ENCODE data around the gene OTUB1.

The OTUB1 gene

DNA sequence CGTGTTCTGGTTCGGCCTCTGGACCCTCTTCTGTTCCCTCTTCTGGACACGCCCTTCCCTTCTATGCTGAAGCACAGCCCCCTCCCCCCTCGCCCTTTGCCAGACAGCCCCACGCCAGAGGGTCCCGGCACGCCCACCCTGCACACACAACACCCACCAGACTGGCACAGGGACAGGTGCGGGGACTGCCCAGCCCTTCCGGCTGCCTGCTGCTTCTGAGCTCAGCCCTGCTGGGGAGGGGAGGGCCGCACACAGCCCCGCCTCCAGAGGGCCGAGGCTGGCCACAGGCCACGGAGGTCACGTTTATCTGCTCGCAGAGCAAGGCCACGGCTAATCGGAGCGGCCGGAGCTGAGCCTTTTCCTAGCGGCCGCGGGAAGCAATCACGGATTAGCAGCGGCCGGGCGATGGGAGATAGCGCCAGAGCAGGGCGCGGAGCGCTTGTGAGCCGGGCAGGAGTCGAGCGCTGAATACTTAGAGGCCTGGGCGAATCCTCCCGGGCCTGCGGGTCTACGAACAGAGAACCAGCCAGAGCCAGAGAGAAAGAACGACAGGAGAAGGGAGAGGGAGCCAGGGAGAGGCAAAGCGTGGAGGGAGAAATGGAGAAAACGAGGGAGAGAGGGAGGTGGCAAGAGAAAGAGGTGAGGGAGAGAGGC, 21.5 kb downstream of the OTUB1 start:
- no peak for DNase-seq

DNA sequence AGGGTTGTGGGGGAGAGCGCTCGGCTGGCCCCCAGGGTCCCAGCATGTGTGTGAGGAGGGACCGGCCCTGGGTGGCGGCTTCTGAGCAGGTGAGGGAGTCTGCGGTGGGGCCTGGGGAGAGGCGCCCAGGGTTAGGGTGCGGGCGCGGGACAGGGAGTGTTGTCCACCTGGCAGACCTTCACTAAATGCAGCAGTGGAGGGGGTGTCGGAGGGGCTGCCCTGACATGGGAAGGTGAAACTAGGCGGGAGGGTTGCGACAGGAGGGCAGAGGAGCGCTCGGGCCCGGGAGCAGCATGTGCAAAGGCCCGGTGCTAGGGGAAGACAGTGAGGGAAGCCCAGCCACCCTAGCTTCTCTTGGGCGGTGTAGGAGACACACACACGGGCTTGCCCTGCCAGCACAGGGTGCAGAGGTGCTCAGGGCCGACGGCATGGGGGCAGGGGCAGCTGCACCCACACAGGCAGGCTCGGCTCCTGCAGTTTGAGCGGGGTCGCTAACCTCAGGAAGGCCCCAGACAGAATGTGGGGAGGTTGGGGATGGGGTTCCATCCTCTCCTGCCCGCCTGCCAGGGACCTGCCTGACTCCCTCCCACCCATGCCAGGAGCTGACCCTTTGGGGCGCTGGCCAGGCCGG, 22.2 kb downstream of the OTUB1 start:
- DNase-seq: no peak

GRCh38 chr11:64008914-64009633, 22.8 kb downstream of the OTUB1 start:
- no peak for DNase-seq

- DNase-seq: no peak
These were observed 23.5 kb downstream of the OTUB1 start for GRCh38 chr11:64009710-64010109.

- DNase-seq: no peak
These were observed 24.5 kb downstream of the OTUB1 start for GRCh38 chr11:64010783-64011182.

DNA sequence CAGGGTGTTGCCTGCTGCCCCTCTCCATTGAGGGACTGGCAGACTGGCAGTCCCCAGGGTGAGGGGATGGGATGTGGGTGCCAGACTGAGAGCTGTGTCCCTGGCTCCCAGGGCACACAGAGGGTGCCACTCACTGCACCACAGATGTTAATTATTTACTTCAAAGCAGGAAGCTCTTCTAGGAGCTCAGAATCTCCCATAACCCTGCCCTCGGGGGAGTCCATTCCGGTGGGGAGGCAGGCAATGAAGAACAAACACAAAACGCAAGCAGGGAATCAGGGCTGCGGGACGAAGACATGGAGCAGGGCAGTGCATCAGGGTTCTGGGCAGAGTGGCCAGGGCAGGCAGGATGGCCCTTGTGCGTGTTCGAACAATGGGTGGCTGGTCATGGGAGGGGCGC, 25.1 kb downstream of the OTUB1 start:
- DNase-seq: no peak

DNA sequence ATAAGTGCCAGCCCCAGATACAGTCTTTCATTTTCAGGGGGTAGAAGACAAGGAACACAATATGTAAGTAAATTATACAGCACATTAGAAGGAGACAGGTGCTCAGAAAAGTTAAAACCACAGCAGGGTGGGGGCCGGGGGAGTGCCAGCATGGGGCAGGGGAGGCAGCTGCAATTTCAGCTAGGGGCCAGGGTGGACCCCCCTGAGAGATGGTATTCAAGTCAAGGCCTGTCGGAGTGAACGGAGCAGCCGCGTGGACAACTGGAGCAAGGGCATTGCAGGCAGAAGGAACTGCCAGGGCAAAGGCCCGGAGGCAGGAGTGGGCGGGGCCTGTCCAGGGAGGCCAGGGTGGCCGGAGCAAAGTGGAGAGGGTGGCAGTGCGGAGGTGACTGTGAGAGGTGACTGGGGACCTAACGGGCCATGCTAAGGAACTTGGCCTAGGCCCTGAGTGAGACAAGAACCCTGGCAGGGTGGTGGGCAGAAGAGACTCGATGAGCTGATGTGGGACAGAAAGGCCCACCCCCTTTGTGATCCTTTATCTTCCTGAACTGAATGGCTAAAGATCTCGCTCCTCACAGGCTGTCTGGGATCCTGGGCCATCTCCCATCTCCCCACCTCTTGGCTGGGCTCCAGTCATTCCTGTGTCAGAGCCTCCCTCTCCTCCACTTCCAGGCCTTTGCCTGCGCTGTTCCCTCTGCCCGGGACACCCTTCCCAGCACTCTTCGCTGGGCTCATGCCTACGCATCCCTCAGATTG, 27.1 kb downstream of the OTUB1 start:
- DNase-seq: no peak

DNA sequence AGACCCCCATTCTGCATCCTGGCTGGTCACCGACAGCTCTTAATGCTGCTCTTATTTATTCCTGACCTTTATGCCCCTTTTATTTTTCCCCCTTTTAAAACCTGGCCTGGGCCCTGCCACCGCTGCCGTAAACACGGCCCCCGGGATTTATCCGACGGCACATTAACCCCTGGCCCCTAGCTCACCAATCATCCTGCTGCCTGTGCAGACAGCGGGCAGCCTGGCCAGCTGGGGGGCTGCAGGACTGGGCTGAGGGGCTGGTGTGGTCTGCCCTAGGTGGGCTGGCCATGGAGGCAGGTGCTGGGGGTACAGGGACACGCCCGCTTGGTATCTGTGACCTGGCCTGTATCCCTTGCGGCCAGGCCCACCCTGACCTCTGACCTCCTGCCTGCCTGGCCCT, 28.1 kb downstream of the OTUB1 start:
- DNase-seq: no peak

GRCh38 chr11:64015510-64015909, 29.3 kb downstream of the OTUB1 start:
- DNase-seq: no peak

- no peak for DNase-seq
These were observed 30.0 kb downstream of the OTUB1 start for GRCh38 chr11:64015935-64016845.

DNA sequence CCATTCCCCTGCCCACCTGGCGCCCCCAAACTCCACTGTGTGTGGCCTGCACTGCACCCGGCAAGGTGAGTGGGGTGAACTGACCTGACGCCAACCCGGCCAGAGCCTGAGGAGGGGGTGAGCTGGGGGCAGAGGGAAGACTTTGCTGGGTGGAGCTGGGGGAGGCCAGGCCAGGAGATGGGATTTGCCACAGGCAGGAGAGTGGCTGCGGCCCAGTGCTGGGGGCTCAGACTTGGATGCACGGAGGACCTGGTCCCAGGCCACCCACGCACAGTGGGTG, 31.6 kb downstream of the OTUB1 start:
- DNase-seq: no peak

DNA sequence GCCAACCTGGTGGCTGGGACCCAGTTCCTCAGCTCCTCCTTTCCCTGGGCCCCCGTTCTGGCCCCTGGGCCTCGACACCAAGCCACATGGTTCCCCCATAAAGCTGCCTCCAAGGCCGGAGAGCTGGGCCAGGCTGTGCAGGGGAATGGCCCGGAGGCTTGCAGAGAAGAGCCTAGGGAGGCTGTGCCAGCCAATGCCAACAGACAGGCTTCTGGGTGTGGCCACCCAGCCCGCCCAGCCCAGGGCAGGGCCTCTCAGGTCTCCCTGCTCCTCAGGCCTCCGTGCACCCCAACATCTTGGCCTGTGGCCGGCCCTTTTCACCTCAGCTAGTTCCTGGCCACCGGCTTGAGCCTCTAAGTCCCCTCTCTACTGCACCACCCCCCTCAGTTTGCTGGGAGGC, 32.1 kb downstream of the OTUB1 start:
- no peak for DNase-seq

DNA sequence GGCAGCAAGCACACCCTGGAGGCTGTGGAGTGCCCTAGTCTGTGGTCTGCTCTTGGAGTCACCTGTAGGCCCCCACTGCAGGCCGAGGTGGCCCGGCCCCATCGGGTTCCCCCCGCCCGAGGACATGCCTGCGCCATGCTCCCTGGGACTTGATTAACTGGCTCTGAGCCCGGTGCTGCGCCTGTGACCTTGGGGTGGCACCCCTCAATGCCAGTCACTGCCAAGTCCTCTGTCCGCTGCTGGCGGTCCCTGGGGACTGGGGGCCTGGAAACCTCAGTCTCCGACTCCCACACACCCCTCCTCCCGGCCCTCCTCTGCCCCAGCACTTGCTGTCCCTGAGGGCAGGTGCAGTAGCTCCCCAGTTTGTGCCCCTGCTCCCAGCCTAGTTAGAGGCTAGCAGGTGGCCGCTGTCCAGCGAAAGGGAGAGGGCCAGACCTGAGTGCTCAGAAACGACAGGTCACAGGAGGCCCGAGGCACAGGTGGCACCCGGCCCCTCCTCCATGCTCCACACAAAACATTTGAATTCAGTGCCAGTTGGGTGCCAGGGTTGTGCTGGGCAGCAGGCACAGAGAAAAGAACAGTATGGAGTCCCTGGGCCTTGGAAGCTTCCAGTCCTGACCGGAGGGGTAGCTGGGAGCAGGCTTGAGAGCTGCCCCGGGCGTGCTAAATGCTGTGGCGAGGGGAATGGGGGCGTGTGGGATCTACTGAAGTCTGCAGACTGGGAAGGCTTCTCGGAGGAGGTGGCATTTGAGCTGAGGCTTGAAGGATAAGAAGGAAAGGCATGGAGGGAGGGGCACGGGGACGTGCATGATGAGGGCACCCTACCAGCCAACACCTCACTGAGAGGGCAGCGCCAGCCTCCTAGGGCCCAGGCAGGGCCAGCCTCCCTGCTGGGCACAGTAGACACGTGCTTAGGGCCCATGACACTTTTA, 33.1 kb downstream of the OTUB1 start:
- DNase-seq: no peak

DNA sequence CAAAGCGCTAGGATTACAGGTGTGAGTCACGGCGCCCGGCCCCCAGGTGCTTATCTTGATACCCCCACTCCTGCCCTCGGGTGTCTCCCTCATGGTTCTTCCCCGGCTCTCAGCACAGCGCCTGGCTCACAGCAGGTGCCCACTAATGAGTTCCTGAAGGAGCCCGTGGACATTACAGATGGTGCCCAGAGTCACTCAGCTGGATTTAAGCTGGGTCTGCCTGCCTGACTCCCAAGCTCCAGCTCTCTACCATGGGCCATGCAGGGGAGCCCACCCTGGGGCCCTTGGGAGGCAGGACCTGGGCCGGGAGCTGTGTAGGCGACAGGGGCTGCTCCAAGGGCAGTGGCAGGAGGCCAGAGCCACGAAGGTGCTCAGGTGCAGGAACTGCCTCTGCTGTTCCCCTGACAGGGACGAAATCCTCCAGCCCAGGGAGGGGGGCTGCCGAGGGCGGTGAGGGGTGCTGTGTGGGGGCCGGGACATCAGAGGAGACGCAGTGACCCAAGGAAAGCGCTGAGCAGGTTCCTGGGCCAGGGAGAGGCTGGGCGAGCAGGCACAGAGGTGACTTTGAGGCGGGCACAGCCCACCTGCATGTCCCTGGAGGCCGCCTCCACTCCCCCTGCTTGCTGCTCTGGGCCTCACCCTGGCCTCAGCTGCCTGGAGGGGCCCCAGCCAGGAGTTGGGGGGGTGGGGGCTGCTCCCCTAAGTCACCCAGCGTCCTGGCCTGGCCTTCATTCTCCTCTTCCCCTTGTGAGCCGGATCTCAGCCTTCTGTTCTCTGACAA, 34.9 kb downstream of the OTUB1 start:
- no peak for DNase-seq

- no peak for DNase-seq
These were observed 35.5 kb downstream of the OTUB1 start for GRCh38 chr11:64021757-64022093.

DNA sequence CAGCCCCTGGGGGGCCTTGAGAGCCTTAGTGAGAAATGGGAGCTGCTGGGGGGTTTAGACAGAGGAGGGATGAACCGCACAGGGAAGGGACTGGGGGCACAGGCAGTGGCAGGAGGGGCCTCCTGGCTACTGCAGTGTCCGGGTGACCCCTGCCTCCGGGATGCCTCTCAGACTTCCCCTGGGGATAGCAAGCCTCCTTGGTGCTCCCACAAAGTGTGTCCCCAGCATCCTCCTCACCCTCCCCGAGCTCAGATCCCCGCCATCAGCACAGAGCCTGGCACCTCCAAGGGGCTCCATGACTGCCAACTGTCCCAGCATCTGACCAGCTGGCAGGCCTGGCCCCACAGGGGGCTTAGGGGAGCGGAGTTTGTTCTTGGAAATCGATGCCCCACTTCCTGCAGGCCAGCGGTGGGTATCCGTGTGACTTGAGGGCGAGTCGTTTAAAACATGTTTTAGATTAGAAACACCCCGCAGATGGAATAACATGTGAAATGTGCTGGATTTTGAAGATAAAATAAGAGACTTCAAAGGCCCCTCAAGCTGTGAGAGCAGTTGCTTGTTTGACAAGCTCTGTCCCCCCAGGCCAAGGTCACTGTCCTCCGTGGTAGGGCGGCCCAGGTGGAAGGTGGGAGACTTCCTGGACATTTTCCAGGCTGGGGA, 36.0 kb downstream of the OTUB1 start:
- no peak for DNase-seq

- no peak for DNase-seq
These were observed 37.8 kb downstream of the OTUB1 start for GRCh38 chr11:64023712-64024710.

- DNase-seq: no peak
These were observed 39.0 kb downstream of the OTUB1 start for GRCh38 chr11:64025205-64025604.

Data from CD4-positive, alpha-beta T cell treated with Interleukin-10 for 1 hour (primary cell).